ENCODE data around the gene PROX2.
A peak's percentile ranks its signal among the peaks of the same experiment; 100 is the strongest.

The PROX2 gene

GRCh38 chr14:74909911-74910310, 34.0 kb upstream of the PROX2 start:
- no peak for DNase-seq (ENCODE audit: low read depth)

- DNase-seq (ENCODE audit: low read depth): no peak
These were observed 33.6 kb upstream of the PROX2 start for GRCh38 chr14:74909501-74909900.

- no peak for DNase-seq (ENCODE audit: low read depth)
These were observed 33.0 kb upstream of the PROX2 start for GRCh38 chr14:74908861-74909341.

- DNase-seq (ENCODE audit: low read depth): no peak
These were observed 31.8 kb upstream of the PROX2 start for GRCh38 chr14:74907744-74908143.

DNA sequence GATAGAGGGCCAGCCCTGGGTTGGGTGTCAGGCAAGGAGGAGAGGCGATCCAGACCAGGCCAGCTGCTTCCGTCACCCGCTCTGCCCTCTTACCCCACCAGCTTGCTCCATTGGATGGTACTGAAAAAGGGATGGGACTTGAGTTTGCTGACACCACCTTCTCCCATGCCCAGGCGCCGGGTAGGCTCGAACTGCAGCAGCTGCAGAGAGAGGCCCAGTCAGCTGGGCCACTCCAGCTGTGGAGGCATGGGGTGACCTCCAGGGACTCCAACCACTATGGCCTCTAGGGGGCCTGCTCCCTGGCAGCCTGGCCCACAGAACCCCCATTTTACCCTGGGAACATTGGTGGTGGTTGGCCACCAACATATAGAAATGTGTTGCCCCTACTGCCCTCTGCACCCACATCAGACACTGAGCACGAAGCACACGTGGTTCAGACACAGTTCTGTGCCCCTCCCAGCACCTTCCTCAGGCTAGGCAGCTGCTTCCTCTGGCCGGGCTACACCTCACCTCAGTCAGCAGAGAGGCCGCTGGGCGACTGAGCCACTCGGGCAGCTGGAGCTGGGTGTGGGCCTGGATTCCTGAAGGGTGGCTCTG, 31.1 kb upstream of the PROX2 start:
- DNase-seq (ENCODE audit: low read depth): no peak

DNA sequence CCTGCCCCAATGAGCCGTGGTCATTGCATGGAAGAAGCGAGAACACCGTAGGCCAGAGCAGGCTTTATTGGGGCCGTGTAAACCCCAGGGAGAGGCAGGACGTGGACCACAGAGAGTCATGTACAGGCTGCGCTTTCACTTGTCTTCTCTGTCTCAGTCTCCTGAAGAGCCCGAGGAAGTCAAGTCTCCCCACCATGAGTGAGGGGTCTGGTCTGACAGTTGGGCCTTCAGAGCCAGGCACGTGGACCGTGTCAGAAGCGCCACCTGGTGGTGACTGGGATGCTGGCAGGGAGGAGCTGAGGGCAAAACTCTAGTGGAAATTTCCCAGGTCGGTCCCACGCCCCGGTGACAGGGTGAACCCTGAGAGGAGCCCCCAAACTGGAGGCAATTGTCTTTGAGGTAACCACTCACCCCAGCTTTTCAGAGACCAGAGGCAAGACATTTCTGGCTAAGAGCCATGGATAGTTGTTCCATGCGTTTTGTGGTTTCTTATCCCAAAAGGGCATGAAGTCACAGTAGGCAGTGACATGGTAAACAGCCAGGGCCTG, 29.7 kb upstream of the PROX2 start:
- peak; percentile 17 for DNase-seq (ENCODE audit: low read depth)

DNA sequence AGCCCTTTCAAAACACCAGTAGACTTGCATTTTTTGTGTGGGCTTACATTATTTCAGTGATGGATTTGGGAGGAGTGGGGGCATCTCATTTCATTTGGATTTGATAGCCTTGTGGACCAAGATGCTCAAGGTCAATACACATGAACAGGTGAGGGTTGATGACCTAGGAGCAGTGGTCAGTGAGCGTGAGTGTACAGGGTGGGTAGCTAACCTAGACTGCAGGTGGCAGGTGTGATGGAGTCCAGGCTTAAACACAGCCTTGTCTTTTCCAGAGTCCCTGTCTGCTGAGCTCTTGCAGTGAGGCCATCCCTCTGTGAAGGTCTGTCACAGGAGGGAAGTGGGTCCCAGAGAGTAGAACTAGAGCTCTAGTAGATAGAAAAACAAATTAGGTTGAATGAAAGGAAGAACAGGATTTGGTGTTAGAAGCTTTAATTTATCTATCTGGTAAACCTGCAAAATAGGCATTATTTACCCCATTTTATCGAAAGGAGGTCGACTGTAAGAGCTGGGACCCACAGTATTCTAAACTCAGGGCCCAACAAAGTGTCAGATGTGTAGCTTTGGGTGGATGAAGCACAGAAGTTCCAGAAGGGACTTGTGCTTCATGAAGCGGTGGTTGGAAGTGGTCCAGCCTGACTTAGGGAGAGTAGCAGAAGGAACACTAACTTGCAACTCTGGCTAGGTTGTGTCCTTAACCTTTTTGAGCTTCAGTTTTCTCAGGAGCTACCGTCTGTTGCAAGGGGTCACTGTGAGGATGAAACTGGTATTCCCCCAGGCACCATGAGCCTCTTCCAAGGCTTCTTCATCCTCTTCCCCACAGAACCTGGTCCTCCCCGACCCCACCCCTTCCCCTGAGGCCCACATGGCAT, 28.9 kb upstream of the PROX2 start:
- DNase-seq (ENCODE audit: low read depth): no peak

DNA sequence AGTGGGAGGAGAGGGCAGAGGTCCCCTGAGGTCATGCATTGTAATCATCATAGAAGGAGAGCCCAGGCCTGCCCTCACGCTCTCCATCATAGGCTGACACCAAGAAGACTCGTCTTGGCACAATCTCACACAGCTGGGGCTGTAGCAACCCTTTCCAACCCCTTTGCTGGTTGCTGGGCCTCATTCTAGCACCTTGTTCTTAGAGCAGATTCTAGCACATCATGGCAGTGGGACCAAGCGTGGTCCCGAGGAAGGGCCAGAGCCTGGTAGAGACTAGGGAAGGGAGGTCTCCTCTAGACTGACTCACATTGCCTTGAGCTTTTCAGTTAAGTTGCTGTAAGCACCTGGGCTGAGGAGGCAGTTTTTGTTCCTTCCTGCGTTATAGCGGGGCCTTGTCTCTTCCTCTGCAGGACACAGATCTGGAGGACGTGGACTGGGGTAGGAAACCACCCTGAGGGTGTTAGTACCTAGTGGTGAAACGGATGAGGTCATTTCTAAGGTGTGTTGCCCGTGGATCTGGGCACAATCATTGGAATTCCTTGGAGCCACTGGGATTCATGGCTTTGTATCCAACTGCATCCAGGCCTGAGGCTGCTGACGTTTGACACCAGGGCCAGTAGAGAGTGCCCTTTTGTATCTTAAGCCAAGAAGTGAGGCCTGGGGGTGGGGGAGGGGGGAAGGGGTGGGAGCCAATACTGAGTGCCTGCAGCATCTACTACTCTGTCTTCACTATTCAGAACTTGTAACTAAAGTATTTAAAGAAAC, 27.2 kb upstream of the PROX2 start:
- no peak for DNase-seq (ENCODE audit: low read depth)

- no peak for DNase-seq (ENCODE audit: low read depth)
These were observed 22.7 kb upstream of the PROX2 start for GRCh38 chr14:74898694-74899093.

- DNase-seq (ENCODE audit: low read depth): no peak
These were observed 22.1 kb upstream of the PROX2 start for GRCh38 chr14:74898083-74898482.

DNA sequence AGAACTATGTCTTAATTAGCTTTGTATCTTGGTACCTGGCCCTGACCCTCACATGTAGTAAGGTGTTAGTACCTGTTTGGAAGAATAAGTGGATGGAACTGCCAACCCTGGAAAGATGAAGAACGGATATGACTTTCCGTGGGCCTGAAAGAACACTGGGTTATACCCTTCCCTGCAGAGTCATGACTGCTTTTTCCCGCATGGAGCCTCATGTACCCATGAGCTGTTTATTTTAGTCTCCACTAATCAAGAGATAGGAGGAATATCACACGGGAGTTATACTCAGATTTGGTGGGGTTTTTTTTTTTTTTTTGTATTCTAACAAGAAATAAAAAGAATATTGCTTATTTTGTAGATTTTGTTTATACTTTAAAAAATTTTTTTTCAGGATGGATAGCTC, 21.7 kb upstream of the PROX2 start:
- DNase-seq (ENCODE audit: low read depth): no peak

DNA sequence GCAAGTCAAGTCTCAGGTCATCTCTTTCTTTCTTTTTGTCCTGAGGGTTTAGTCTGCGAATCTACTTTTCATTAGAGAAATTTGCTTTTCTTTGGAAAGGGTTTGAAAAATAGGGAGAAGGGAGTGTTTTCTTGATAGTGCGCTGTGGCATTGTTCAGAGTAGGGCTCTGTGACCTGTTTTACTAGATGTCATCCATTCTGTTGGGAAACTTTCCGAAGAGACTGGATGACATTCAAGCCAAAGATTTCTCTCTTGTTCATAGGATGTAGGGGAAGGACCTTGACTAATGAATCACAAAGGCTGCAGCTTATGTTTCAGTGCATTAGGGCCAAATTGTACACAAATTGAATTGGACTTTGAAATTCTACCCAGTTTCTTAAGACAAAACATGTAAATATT, 20.5 kb upstream of the PROX2 start:
- DNase-seq (ENCODE audit: low read depth): no peak

DNA sequence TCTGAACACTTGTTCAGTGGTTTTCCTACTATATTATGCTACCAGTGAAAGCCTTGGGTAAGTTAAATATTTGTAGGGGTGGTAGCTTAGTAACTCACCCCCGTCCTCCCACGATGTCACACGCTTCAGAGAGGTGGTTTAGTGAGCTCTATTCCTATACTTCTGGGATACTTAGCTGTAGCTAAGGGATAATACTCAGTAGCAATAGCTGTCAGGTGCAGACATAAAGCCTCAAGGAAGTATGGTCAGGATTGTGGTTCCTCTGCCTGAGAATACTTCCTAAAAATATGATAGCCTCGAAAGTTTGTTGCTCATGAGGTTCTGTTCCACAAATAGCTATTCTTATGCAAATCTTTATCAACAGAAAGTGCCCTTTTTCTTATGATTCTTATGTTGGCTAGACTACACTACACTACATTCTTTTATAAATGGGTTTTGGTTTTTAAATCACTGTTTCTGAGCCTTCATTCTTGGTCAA, 17.7 kb upstream of the PROX2 start:
- DNase-seq (ENCODE audit: low read depth): no peak

GRCh38 chr14:74892745-74893144, 16.8 kb upstream of the PROX2 start:
- no peak for DNase-seq (ENCODE audit: low read depth)

DNA sequence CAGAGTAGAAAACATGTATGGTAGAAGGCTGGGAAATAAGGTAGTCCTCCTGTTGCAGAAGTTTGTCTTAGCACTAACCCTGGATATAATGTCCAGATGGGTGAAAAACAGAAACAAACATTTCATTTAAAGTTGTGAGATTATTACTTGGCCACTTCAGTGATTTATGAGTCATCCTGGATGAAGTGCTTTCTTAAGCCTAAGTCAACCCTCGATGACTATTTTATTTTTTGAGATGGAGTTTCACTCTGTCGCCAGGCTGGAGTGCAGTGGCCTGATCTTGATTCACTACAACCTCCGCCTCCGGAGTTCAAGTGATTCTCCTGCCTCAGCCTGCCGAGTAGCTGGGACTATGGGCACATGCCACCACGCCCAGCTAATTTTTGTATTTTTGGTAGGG, 15.9 kb upstream of the PROX2 start:
- no peak for DNase-seq (ENCODE audit: low read depth)

DNA sequence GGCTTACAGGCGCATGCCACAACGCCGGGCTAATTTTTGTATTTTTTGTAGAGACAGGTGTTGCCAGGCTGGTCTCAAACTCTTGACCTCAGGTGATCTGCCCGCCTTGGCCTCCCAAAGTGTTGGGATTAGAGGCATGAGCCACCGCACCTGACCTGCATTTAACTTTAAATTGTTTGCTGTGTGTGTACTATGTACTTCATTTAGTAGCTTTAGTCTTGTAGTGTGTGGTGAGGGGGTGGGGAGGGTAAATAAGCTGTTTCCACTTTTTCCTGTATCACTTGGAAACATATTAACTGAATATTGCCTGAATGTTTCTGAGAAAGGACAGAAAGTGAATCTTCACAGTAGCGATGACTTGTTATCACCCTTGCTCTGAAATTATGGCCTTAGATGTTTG, 14.3 kb upstream of the PROX2 start:
- DNase-seq (ENCODE audit: low read depth): no peak

DNA sequence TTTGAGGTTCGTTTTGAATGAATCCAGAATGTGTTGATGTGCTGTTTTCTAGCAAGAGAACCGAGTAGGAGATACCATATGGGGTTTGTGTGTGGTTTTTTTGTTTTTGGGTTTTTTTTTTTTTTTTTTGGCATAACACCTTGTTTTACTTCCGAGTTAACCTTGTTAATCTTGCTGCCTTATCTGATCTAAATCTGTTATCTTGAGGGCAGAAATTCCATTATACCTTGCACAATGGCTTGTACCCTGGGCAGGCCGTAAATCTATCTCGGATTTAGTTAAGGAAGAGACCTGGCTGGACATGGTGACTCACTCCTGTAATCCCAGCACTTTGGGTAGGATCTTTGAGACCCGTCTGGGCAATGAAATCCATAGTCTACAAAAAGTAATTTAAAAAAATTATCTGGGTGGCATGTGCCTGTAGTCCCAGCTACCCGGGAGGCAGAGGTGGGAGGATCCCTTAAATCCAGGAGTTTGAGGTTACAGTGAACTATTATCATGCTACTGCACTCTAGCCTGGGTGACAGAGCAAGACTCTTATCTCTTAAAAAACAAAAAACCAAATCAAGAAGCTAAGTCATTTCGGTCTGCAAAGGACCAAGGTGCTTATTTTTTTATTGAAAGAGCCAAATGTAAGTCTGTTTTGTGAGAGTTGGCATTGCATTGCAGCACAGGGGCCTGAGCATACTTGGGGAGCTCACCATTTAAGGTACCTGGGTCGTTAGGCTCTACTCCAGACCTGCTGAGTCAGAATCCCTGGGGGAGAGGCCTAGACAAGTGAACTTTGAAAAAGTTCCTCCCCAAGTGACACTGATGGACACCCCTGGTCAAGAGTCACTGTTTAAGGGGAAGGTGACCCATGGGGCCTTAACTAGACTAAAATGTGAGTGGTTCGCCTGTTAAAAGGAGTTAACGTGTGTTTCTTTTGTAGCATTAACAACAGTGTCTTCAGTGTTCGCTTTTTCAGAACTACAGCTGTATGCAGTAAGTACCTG, 12.5 kb upstream of the PROX2 start:
- no peak for DNase-seq (ENCODE audit: low read depth)

DNA sequence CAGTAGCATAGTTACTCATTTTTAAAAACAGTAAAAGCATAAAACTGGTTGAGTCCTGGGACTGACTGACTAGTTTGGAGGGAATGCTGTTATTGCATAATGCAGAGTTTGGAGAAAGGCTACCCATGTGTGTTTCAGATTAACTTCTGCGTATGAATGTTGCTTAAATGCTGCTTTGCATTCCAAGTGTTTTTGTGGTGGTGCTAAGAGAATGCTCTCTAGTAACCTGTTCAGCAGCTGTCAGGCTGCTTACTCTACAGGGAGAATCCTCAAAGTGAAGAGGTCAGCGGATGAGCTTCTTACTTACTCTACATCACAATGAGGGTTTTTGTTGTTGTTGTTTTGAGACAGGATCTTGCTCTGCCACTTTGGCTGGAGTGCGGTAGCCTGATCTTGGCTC, 10.1 kb upstream of the PROX2 start:
- DNase-seq (ENCODE audit: low read depth): no peak

GRCh38 chr14:74882103-74882920, 6.4 kb upstream of the PROX2 start:
- DNase-seq (ENCODE audit: low read depth): no peak

- peak; percentile 73 for DNase-seq (ENCODE audit: low read depth)
These were observed 5.6 kb upstream of the PROX2 start, which contains the start of gene DLST for GRCh38 chr14:74881431-74882102. Gene DLST (plus strand): TSS chr14:74881916. CDS start chr14:74881954, 38 bp downstream.
